DND-41 (cell line): ENCODE data around the gene TJP2.

Experiments
- ATAC-seq: fragments of 200-7000 bp; cut with Tn5 transposase; 3 replicates; pipeline ENCODE4 v1.9.1; 2021; ENCODE audit warnings: low read depth; ENCODE audit not compliant: insufficient read depth
- DNase-seq: peaks from one replicate; pipeline ENCODE4 v3.0.0-alpha.2; 2020
- H2AFZ ChIP-seq: 2 replicates; pipeline ENCODE4 v1.6.0; 2012; ENCODE audit warnings: low read depth, low read length
- H3K27ac ChIP-seq: 2 replicates; pipeline ENCODE4 v1.5.1; 2012; ENCODE audit warnings: low read length, inconsistent platforms
- H3K27me3 ChIP-seq: fragments of 200-600 bp; sonication (generic); 2 replicates; pipeline ENCODE4 v1.6.0; 2012; ENCODE audit warnings: low read length, mild to moderate bottlenecking, inconsistent platforms; ENCODE audit not compliant: insufficient read depth, poor library complexity
- H3K36me3 ChIP-seq: 2 replicates; pipeline ENCODE4 v1.5.1; 2012; ENCODE audit warnings: low read length, inconsistent platforms; ENCODE audit not compliant: insufficient read depth
- H3K4me1 ChIP-seq: 2 replicates; pipeline ENCODE4 v1.5.1; 2012; ENCODE audit warnings: mild to moderate bottlenecking, low read length; ENCODE audit not compliant: insufficient read depth
- H3K4me2 ChIP-seq: 2 replicates; pipeline ENCODE4 v1.6.0; 2012; ENCODE audit warnings: mild to moderate bottlenecking, moderate library complexity, low read length, inconsistent platforms; ENCODE audit not compliant: insufficient read depth
- H3K4me3 ChIP-seq, 2 experiments: fragments of 200-600 bp in 1 of 2; shearing (Covaris generic) in 1 of 2; 2 replicates each; pipeline ENCODE4 v1.5.1; 2012 to 2016; ENCODE audit warnings: inconsistent platforms in 2 of 2, low read length in 2 of 2, mild to moderate bottlenecking in 2 of 2, low read depth in 1 of 2, moderate library complexity in 1 of 2
- H3K79me2 ChIP-seq: 2 replicates; pipeline ENCODE4 v1.6.0; 2012; ENCODE audit warnings: low read length, inconsistent platforms; ENCODE audit not compliant: insufficient read depth
- H3K9ac ChIP-seq: 2 replicates; pipeline ENCODE4 v1.6.0; 2012; ENCODE audit warnings: low read depth, mild to moderate bottlenecking, inconsistent platforms, low read length, moderate library complexity
- H3K9me3 ChIP-seq: 2 replicates; pipeline ENCODE4 v1.5.1; 2012; ENCODE audit warnings: low read length, moderate library complexity, mild to moderate bottlenecking, inconsistent platforms; ENCODE audit not compliant: insufficient read depth, severe bottlenecking
- H4K20me1 ChIP-seq: 2 replicates; pipeline ENCODE4 v1.6.0; 2012; ENCODE audit warnings: low read length; ENCODE audit not compliant: insufficient read depth
- CTCF ChIP-seq: IDR thresholded peaks from 2 replicates; pipeline ENCODE4 v1.5.1; 2012; ENCODE audit warnings: borderline replicate concordance, low read length, moderate library complexity, mild to moderate bottlenecking; ENCODE audit not compliant: poor library complexity, severe bottlenecking; ENCODE audit errors: extremely low read depth
- EZH2 ChIP-seq: IDR thresholded peaks from 3 replicates; pipeline ENCODE4 v1.6.1; 2012; ENCODE audit warnings: borderline replicate concordance, low read depth, mild to moderate bottlenecking, moderate library complexity, low read length, inconsistent platforms; ENCODE audit not compliant: severe bottlenecking

The TJP2 gene

GRCh38 chr9:69261636-69262035 is 87.6 kb downstream of the TJP2 start:
- ATAC-seq = no peak
- DNase-seq = no peak

GRCh38 chr9:69264526-69264925 is 90.4 kb downstream of the TJP2 start:
- no peak overlapping the region for H3K27ac ChIP-seq
- H3K36me3 ChIP-seq = no peaks in the 10 kb centered on the region
- TF ChIP-seq EZH2 (no peak), CTCF (no peak)
- no peak overlapping the region for H2AFZ ChIP-seq
- H3K4me2 ChIP-seq = no peak overlapping the region
- H3K4me1 ChIP-seq = no peaks in the 10 kb centered on the region
- H3K9me3 ChIP-seq = no peaks in the 10 kb centered on the region
- DNase-seq (no peak), ATAC-seq (no peak)
- H4K20me1 ChIP-seq = no peaks in the 10 kb centered on the region
- no peaks in the 10 kb centered on the region for H3K79me2 ChIP-seq
- H3K9ac ChIP-seq = no peak overlapping the region
- no peak overlapping the region for H3K4me3 ChIP-seq
- no peaks in the 10 kb centered on the region for H3K27me3 ChIP-seq

More at GRCh38 chr9:69261636-69262035, 87.6 kb downstream of the TJP2 start:
- no peak overlapping the region for H2AFZ ChIP-seq
- H3K79me2 ChIP-seq = no peaks in the 10 kb centered on the region
- H3K4me2 ChIP-seq = no peak overlapping the region
- no peak overlapping the region for H3K27ac ChIP-seq
- no peaks in the 10 kb centered on the region for H3K4me1 ChIP-seq
- no peaks in the 10 kb centered on the region for H4K20me1 ChIP-seq
- H3K4me3 ChIP-seq = no peak overlapping the region
- no peak for TF ChIP-seq EZH2
- TF ChIP-seq CTCF = no peak
- H3K27me3 ChIP-seq = no peaks in the 10 kb centered on the region
- no peaks in the 10 kb centered on the region for H3K9me3 ChIP-seq
- no peaks in the 10 kb centered on the region for H3K36me3 ChIP-seq
- no peak overlapping the region for H3K9ac ChIP-seq

- Histone ChIP-seq H3K27me3 (no peaks in the 10 kb centered on the region), H3K27ac (no peak overlapping the region), H3K9me3 (no peaks in the 10 kb centered on the region), H3K4me3 (no peak overlapping the region), H3K79me2 (no peaks in the 10 kb centered on the region), H2AFZ (no peak overlapping the region), H3K4me1 (no peaks in the 10 kb centered on the region), H3K4me2 (no peak overlapping the region), H3K9ac (no peak overlapping the region), H4K20me1 (no peaks in the 10 kb centered on the region), H3K36me3 (no peaks in the 10 kb centered on the region)
- DNase-seq (no peak), ATAC-seq (no peak)
- no peak for TF ChIP-seq EZH2
- no peak for TF ChIP-seq CTCF
These were observed 91.8 kb downstream of the TJP2 start for GRCh38 chr9:69265891-69266290.

- Histone ChIP-seq H3K4me2 (no peak overlapping the region), H3K9me3 (no peaks in the 10 kb centered on the region), H2AFZ (no peak overlapping the region), H3K79me2 (no peaks in the 10 kb centered on the region), H3K27ac (no peak overlapping the region), H4K20me1 (no peaks in the 10 kb centered on the region), H3K4me3 (no peak overlapping the region), H3K4me1 (no peaks in the 10 kb centered on the region), H3K36me3 (no peaks in the 10 kb centered on the region), H3K9ac (no peak overlapping the region), H3K27me3 (no peaks in the 10 kb centered on the region)
- DNase-seq (no peak), ATAC-seq (no peak)
- TF ChIP-seq EZH2 = no peak
- no peak for TF ChIP-seq CTCF
These were observed 98.1 kb downstream of the TJP2 start for GRCh38 chr9:69272212-69272611.
